HEK293 (cell line): Measurements from ENCODE around the gene TET3.

Source experiments
- ZNF121 ChIP-seq: fragments of 450-650 bp; formaldehyde crosslinking; IDR thresholded peaks from 2 replicates; pipeline ENCODE4 v1.5.1; 2016; ENCODE audit warnings: missing biosample characterization, missing genetic modification characterization
- ZNF174 ChIP-seq: fragments of 450-650 bp; formaldehyde crosslinking; IDR thresholded peaks from 2 replicates; pipeline ENCODE4 v1.5.0; 2017; ENCODE audit warnings: missing biosample characterization, mild to moderate bottlenecking, missing genetic modification characterization
- ZXDB ChIP-seq: fragments of 450-650 bp; formaldehyde crosslinking; IDR thresholded peaks from 2 replicates; pipeline ENCODE4 v1.5.1; 2016; ENCODE audit warnings: missing biosample characterization, missing genetic modification characterization
- TF ChIP-seq, protein P1 (sequence below): fragments of 450-650 bp; formaldehyde crosslinking; IDR thresholded peaks from 2 replicates; pipeline ENCODE4 v1.5.1; 2016; ENCODE audit warnings: missing biosample characterization, missing genetic modification characterization
- TF ChIP-seq, protein P2 (sequence below): fragments of 450-650 bp; formaldehyde crosslinking; IDR thresholded peaks from 2 replicates; pipeline ENCODE4 v1.5.1; 2016; ENCODE audit warnings: missing biosample characterization, missing genetic modification characterization
- TF ChIP-seq, protein P3 (sequence below): fragments of 450-650 bp; formaldehyde crosslinking; IDR thresholded peaks from 2 replicates; pipeline ENCODE4 v1.5.1; 2016; ENCODE audit warnings: missing biosample characterization, missing genetic modification characterization

DNA sequence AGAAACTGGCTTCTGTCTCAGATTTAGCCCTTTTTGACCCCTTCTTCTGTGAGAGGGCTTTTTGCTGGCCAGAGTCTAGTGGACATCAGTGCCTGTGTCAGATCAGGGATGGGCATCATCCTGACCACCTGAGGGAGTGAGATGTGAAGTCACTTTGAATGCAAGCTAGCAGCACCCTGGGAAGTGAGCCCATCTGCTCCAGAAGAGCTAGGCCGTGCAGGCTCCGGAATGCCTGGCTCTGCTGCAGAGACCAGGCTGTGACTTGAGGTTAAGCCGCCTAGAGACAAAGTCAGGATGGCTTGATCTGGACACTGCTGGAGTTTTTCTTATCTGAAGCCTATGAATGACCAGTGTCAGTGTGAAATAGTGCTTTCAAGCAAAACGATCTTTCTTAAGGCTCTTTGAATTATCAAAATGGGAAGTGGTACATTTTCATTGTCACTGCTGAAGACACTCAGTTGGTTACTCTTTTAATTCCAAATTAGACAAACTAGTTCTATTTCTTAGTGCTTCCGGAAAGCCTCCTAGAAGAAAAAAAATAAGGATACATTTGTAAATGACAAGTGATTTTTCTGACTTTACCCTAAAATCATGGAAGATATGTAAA, 37.2 kb upstream of the TET3 start:
- TF ChIP-seq ZNF121 (no peak), ZXDB (no peak), ZNF174 (no peak)
- TF ChIP-seq, protein P1, sequence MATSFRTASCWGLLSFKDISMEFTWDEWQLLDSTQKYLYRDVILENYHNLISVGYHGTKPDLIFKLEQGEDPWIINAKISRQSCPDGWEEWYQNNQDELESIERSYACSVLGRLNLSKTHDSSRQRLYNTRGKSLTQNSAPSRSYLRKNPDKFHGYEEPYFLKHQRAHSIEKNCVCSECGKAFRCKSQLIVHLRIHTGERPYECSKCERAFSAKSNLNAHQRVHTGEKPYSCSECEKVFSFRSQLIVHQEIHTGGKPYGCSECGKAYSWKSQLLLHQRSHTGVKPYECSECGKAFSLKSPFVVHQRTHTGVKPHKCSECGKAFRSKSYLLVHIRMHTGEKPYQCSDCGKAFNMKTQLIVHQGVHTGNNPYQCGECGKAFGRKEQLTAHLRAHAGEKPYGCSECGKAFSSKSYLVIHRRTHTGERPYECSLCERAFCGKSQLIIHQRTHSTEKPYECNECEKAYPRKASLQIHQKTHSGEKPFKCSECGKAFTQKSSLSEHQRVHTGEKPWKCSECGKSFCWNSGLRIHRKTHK (tag by site-specific recombination): no peak
- TF ChIP-seq, protein P2, sequence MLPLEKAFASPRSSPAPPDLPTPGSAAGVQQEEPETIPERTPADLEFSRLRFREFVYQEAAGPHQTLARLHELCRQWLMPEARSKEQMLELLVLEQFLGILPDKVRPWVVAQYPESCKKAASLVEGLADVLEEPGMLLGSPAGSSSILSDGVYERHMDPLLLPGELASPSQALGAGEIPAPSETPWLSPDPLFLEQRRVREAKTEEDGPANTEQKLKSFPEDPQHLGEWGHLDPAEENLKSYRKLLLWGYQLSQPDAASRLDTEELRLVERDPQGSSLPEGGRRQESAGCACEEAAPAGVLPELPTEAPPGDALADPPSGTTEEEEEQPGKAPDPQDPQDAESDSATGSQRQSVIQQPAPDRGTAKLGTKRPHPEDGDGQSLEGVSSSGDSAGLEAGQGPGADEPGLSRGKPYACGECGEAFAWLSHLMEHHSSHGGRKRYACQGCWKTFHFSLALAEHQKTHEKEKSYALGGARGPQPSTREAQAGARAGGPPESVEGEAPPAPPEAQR: no peak
- TF ChIP-seq, protein P3, sequence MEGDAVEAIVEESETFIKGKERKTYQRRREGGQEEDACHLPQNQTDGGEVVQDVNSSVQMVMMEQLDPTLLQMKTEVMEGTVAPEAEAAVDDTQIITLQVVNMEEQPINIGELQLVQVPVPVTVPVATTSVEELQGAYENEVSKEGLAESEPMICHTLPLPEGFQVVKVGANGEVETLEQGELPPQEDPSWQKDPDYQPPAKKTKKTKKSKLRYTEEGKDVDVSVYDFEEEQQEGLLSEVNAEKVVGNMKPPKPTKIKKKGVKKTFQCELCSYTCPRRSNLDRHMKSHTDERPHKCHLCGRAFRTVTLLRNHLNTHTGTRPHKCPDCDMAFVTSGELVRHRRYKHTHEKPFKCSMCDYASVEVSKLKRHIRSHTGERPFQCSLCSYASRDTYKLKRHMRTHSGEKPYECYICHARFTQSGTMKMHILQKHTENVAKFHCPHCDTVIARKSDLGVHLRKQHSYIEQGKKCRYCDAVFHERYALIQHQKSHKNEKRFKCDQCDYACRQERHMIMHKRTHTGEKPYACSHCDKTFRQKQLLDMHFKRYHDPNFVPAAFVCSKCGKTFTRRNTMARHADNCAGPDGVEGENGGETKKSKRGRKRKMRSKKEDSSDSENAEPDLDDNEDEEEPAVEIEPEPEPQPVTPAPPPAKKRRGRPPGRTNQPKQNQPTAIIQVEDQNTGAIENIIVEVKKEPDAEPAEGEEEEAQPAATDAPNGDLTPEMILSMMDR: no peak
